Fibroblast of the aortic adventitia (primary cell): ENCODE data around the gene CCND2. TPM values are rescaled to one million over a fixed set of nuclear protein-coding genes. Genes with fewer than 3 reads are reported as not detected.
A peak's percentile ranks its signal among the peaks of the same experiment; 100 is the strongest.

ENCODE experiments used
- DNase-seq: peaks from one replicate; pipeline ENCODE4 v3.0.0-alpha.2; 2010; ENCODE audit warnings: low read depth
- H3K4me3 ChIP-seq: 2 replicates; pipeline ENCODE4 v1.5.1; 2011; ENCODE audit warnings: low read depth, mild to moderate bottlenecking, control low read depth, low read length, moderate library complexity
- CTCF ChIP-seq: IDR thresholded peaks from 2 replicates; pipeline ENCODE4 v1.5.1; 2011; ENCODE audit warnings: mild to moderate bottlenecking, low read length, control low read depth, inconsistent platforms; ENCODE audit not compliant: insufficient read depth
- total RNA-seq: library from RNA; depleted of rRNA; stranded (reverse); fragments of >200 nt; gene quantifications from 2 replicates; pipeline ENCODE4 v1.2.3, GENCODE V29; 2012; ENCODE audit warnings: low replicate concordance

Gene CCND2
- total RNA-seq = 22.5 and 57.6 TPM in 2 replicates

- H3K4me3 ChIP-seq = peak within 1 kb of the TSS; percentile 66
- DNase-seq = peak; percentile 57
- TF ChIP-seq CTCF = no peak
Observed at GRCh38 chr12:4273652-4274395, at the start of gene CCND2. CCND2 (plus strand) TSS chr12:4273762; CDS start chr12:4274041, 279 bp downstream.

- no peak for TF ChIP-seq CTCF
- H3K4me3 ChIP-seq = no peak overlapping the region
- DNase-seq = no peak
Observed at GRCh38 chr12:4224206-4224889, 49.2 kb upstream of the CCND2 start.

- no peak overlapping the region for H3K4me3 ChIP-seq
- DNase-seq = no peak
- TF ChIP-seq CTCF = no peak
Observed at GRCh38 chr12:4225571-4225970, 48.0 kb upstream of the CCND2 start.

- TF ChIP-seq CTCF = no peak
- DNase-seq = no peak
- no peak overlapping the region for H3K4me3 ChIP-seq
Observed at GRCh38 chr12:4227046-4227445, 46.5 kb upstream of the CCND2 start.

- DNase-seq = no peak
- no peak for TF ChIP-seq CTCF
- no peak overlapping the region for H3K4me3 ChIP-seq
Observed at GRCh38 chr12:4228122-4228580, 45.4 kb upstream of the CCND2 start.

GRCh38 chr12:4230526-4230925, 43.0 kb upstream of the CCND2 start:
- no peak overlapping the region for H3K4me3 ChIP-seq
- no peak for DNase-seq
- no peak for TF ChIP-seq CTCF
